Activated CD8-positive, alpha-beta memory T cell treated with anti-CD3 and anti-CD28 coated beads, Interleukin-2, amount 50 U/mL, for 4 hours (primary cell): ENCODE results near the gene SEMA6D.

ENCODE experiments used
- DNase-seq: peaks from one replicate; pipeline ENCODE4 v3.0.0-alpha.2; 2020

Gene SEMA6D, protein sequence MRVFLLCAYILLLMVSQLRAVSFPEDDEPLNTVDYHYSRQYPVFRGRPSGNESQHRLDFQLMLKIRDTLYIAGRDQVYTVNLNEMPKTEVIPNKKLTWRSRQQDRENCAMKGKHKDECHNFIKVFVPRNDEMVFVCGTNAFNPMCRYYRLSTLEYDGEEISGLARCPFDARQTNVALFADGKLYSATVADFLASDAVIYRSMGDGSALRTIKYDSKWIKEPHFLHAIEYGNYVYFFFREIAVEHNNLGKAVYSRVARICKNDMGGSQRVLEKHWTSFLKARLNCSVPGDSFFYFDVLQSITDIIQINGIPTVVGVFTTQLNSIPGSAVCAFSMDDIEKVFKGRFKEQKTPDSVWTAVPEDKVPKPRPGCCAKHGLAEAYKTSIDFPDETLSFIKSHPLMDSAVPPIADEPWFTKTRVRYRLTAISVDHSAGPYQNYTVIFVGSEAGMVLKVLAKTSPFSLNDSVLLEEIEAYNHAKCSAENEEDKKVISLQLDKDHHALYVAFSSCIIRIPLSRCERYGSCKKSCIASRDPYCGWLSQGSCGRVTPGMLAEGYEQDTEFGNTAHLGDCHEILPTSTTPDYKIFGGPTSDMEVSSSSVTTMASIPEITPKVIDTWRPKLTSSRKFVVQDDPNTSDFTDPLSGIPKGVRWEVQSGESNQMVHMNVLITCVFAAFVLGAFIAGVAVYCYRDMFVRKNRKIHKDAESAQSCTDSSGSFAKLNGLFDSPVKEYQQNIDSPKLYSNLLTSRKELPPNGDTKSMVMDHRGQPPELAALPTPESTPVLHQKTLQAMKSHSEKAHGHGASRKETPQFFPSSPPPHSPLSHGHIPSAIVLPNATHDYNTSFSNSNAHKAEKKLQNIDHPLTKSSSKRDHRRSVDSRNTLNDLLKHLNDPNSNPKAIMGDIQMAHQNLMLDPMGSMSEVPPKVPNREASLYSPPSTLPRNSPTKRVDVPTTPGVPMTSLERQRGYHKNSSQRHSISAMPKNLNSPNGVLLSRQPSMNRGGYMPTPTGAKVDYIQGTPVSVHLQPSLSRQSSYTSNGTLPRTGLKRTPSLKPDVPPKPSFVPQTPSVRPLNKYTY

DNA sequence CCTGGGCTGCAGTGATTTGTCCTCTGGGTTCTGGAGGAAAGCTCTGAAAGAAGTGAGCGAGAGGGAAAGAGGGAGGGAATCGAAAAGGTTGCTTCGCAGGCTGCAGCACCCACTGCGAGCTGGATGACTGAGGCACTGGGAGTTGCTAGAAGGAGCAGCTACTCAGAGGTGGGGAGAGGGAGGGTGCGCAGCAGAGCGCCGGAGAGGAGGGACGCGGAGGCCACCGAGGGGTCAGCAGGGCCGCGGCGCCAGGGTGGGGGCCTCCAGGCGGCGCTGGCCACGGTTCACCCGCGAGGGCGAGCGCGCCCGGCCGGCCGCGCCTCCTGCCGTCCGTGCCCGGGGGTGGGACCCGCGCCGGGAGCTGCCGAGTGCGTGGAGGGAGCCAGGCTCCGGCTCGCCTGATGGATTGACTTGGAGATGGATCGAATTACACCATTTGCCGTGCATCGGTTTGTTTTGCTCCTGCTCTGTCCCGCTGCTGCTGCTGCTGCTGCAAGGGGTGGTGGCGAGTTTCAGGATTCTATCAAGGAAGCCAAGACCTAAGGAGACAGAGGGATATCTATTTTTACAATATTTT lies at the start of gene SEMA6D:
SEMA6D (plus strand) TSS at position 470 of the 577 bp plus-strand sequence. CDS start 42,294 bp downstream, outside the sequence.
- DNase-seq: no peak

DNA sequence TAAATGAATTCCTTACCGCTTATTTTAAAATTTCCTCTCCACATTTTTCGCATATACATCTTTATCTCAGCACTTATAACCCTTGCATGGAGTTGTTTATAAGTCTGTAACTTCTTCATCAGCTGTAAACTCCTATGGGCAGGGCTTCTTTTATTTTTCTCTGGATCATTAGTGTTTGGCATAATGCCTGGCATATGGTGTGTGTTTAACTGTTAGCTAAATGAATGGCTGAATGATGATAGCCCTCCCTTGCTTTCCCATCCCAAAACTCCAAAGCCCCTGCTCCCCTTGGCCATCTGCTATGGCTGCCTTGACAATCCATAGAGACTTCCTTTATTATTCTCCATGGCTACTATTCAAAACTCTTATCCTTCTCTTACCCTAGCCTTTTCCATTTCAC lies 48.1 kb upstream of the SEMA6D start:
- DNase-seq: no peak

DNA sequence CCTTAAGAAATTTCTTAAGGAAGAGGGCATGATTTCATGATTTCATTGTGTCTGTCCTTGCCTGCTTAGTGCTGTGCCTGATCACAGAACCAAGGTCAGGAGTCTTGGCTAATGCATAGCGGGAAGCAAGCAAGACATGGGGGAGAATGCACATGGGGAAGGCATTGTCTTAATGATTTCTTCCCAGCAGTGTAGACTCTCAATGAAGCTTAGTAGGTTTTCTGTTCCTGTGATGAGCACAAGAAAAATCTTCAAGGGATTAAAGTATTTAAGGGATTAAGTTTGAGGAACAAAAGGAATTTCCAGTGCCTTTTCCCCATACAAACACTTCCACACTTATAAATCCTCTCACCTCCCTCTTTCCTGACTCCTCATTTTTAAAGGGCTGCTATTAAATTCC lies 46.9 kb upstream of the SEMA6D start:
- no peak for DNase-seq

DNA sequence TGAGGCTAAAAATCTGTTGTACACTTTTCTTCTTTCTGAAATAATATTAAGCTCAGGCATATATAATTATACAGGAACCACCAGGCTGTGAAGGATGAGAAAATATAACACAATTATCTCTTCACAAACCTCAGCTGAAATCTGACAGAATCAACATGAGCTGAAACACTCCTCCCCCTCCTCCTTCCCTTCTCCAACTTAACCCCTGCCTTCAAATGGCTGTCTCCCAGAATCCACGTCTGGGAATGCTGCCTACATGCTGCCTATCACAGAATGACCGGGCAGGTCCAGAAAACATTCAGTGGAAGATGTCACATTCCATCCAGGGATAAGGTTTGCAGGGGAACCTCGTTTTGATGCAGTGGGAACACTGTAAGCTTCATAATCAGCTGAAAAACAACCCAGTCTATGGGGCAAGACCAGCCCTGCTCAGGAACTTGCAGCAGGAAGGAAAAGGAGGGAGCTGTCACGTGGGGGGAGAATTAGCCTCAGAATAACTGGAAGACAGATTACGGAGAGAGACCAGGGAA lies 44.0 kb upstream of the SEMA6D start:
- DNase-seq: no peak

DNA sequence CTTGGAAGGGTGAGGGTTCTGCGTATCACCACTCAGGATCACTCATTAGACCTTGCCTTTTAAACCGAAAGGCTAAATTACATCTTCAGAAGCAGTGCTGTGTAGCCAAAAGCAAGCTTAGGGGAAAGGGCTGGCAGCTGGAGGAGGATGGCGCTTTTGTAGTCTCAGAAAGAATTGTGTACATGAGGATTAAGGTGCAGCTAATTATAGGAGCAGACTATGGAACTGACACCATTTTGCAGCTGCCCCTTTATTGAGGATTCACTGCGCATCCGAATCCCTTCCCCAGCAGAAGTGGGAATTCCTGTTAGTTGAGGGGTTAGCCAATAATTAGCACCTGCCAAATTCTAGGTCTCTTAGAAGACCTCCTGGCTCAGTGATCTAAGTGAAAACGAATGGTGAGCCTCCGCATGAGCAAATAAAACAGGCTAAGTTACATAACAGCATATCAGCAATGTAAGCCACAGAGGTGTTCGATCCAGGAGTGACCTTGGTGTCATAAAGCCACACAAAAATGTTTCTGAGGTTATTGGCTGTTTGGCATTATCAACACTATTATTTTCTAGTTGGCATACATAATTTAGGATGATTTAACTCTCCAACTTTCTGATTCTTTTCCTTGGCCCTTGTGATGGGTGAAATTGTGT lies 42.6 kb upstream of the SEMA6D start:
- no peak for DNase-seq

DNA sequence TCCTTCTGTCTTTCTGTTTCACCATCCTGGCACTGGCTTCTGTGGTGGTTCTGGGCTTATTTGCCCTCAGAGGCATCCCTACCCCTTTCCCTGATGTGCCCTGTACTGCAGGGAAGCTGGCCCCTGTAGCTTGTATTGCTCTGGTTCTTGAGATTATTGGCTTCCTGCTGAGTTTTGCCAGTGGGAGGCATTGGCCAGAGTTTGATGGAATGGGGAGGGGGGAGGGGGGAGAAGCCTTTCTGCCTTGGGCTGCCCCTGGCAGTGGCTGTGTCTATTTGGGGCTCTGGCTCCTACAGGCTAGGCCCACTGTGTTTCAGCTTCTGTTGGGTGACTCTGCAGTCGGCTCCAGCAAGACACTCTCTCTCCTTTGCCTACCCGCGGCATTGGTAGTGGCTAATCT lies 41.6 kb upstream of the SEMA6D start:
- no peak for DNase-seq

DNA sequence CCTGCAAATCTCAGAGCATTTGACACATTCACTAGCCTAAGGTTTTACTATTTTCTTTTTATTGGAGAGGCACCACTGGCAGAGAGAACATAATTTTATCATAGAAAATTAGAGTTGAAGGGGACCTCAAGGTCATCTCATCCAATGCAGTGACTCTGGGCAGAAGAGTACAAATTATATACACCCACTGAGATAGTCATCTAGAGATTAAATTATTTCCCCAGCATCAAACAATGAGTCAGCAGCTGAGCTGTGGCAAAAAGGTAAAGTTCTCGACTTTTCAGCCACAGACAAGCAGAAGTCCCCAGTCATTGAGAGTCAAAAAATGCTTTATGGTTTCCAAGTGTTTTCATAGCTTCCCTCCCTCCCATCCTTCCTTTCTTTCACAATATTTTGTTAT lies 39.3 kb upstream of the SEMA6D start:
- no peak for DNase-seq

- no peak for DNase-seq
These were observed 34.6 kb upstream of the SEMA6D start for GRCh38 chr15:47682661-47683060.

DNA sequence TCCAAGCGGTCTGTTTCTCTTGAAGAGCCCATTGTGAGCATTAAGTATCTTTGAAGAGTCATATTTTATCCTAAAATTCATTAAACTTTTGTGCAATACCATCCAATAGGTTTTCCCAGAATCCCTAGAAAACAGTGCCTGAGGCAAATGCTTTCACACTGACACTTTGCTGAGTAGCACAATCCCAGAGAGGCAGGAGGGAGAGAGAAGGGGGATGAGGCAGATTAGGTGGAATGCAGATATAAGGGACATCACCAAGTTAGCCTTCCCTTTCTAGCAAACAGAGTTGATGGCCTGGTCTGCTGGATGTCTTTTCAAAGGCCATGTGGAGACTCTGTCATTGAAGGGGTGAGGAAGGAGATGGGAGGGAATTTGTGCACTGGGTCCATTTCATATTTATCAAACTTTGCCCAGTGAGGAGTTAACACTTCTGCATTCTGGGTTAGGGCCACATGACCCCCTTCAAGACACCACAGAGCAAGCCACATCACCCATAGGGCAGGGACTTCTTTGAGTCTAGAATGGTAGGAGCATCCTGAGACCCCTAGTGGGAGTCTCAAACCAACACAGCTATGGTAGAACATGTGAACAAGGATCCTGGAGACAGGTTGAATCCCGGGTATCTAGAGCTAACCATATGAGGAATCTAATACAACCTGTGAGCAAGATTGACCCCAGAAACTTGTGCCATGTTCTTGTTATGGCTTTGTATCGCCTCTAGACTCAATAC lies 32.0 kb upstream of the SEMA6D start:
- DNase-seq: no peak

- DNase-seq: no peak
These were observed 28.7 kb upstream of the SEMA6D start for GRCh38 chr15:47688573-47689086.

DNA sequence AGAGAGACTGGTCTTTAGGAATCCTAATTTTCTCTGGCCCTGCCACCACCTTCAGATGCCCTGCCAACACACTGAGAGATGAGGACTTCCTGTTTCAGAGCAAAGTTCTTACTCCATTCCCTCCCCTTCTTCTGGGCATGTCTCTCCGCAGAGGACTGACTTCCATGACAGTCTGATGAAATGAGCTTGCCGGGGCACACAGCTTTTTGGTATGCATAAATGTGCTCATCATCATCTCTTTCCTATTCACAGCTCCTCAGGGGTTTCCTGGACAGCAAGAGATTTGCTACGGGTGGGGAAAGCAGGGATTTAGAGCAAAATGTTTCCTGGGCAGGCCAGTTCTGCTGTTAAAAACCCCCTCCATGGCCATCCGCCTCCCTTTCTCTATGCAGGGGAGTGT lies 27.6 kb upstream of the SEMA6D start:
- DNase-seq: no peak

DNA sequence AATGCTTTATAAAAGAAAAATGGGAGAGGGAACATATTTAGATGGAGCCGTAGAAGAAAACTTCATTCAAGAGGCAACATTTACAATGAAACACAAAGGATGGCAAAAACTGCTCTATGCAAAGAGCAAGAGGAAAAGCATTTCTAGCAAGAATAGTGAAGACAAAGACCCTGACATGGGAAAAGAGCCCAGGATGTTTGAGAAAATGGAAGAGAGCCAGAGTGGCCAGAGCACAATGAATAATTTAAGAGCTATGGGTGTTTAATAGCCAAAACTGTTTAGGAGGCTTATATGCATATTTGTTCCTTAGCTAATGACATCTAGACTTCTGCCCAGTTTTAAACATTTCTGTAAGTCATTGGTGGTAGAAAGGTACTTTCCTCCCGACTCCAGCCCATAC lies 25.4 kb upstream of the SEMA6D start:
- no peak for DNase-seq

GRCh38 chr15:47696351-47696750 lies 21.0 kb upstream of the SEMA6D start:
- no peak for DNase-seq

DNA sequence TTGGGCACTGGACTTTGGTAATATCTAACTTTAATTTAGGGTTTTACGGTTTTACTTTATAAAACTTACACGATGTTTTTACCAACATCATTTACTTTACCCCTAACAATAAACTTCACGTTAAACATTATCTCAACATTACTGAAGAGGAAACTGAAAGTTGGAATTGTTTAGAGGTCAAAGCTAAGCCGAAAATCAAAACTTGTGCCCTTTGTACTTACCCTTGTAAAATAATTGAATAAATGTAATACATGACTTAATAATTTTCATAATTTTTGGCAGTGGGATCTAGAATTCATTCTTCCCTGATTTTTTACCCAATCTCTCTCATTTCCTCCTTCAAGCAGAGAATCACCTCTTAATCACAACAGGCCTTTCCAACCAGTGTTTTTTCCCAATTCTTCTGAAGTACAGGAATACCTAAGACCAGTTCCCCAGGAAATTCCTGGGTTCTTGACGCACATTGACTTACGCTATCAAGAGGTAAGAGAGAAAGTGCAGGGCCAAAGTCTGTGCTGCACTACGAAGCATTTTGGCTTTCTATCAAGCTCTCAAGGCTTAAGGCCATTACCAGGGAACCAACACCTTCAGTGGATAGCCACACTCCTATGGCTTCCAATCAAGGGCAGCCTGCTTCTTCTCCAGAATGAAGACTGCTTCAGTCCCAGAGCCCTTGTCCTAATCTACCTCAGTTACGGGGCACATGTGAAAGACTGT lies 11.9 kb upstream of the SEMA6D start:
- no peak for DNase-seq

DNA sequence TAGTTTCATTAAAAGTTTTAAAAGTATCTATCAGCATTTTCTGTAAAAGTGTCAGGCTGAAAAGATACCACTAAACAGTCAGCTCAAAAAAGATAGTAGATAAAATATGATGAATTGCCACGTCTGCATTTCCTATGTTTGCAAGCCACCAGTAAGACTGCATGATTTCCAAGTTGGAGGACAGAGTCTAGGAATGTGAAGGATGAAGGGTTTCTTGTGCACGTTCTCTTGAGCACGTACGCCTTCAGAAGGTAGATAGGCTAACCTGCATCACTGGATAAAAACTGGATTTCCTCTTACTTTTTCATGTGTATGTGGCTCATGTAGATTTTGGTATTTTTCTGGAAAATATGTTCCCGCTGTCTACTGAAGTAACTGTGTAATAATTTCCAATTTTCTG lies 9.9 kb upstream of the SEMA6D start:
- DNase-seq: no peak

DNA sequence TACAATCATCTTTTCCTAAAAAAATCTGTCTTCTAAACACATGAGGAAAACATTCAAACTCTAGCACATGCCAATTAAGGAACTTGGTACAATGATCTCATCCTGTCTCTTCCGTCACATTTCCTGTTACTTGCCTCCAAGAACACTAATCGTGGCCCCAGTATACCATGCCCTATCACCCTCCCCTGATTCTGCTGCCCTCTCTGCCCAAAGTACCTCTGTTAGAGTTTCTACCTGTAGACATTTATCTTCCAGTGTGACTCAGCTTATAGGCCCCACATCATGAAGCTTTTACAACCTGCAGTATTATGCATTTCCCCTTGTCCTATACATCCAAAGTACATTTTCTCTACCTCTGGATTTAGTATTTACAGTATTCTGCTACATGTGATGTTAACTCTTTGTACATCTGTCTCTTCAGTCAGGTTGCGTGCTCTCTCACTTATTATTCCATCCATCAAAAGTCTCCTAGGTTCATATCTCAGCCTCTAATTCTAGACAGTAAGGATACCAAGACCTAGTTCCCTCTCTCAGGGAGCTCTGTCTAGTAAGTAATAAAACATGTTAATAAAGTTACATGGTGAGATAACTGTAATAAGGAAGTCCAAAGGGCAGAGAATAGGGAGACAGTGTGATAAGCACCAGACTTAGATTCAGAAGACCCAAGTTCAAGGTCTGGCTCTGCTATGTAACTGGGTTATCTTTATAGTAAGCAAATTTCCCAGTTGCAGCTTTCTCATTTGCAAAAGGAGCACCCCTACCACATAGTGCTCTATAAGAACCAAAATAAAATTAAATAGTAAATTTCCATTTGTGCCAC lies 8.9 kb upstream of the SEMA6D start:
- no peak for DNase-seq

DNA sequence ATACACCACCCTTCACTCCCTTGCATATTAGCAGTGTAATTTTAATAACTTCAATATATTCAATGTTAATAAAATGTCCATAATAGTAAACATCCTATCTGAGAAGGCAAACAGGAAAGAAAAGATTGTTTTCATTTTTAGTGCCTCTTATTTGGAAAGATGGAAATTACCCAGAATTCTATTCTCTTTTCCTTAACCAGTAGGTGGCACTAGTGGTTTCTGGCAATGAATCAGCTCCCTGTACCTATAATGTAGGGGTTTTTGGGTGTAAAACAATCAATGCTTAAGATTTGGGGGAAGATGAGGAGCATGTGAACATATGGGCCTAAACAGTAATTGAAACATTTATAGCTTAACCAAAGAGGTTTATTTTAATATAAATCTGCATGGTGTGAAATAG lies 5.7 kb upstream of the SEMA6D start:
- no peak for DNase-seq

DNA sequence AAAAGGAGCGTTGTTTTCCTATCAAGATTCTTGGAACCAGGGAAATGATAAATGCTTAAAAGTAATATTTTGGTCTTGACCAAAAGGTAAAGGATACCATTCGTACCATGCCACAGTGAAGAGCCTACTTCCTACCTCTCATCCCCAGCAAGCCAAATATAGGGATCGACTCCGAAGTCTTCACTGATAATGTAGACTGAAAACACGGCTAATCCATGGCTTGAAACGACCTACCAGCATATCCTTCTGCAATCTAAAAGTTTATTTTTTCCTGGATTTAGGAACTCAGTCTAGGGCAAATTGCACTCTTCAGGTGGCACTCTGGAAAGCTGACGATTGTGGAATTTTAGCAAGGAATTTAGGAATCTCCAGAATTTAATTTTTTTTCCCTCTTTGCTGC lies 1.9 kb upstream of the SEMA6D start:
- no peak for DNase-seq

DNA sequence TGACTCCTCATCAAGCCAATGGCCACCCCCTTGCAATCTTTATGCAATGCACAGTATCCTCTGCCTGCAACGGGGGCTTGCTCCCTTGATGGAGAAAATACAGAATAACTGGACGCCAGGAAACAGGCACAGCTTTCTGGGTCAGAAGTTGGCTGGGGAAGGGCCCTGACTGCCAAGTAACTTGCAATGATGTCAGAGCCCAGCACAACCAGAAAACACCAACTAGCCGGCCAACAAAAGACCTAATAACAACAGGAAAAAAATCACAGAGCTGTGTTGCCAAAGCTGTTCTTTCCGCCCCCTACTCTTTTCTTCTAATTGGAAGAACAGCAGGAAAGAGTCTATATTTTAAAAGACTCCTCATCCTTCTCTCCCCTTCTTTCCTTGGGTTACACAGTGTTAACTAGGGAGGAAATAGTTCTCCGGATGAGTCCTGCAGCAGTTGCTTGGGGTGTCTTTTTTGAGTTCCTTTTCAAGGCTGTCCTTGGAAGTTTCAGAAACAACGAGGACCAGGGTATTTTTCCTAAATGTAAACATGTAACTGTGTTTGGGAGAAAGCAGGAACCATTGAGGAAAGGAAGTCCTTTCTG lies 1.4 kb upstream of the SEMA6D start:
- DNase-seq: no peak

DNA sequence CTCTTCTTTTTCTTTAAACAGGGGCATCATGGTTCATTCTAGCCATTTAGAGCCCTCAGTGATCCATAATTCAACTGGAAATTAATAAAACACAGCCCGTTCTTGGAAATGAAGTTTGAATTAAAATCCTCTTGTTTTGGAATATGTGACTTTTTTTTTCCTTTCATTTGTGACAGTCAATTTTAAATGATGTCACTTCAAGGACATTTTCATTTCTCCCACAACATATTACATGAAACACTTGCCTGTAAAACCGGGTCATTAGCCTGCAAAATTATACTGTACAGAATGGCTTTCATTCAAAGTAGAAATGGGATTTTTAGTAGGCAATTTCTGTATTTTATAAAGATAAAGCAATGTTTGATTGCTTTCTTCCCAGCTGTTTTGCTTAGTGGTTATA lies 789 bp upstream of the SEMA6D start:
- DNase-seq: no peak
